Mesodermal cell (in vitro differentiated cells): ENCODE measurements around the gene SYT13.

Source experiments
- H3K27ac ChIP-seq: 2 replicates; pipeline ENCODE4 v1.7.0; 2013; ENCODE audit warnings: mild to moderate bottlenecking, low read depth, low read length, moderate library complexity; ENCODE audit not compliant: severe bottlenecking
- H3K36me3 ChIP-seq: 2 replicates; pipeline ENCODE4 v1.7.1; 2013; ENCODE audit warnings: mild to moderate bottlenecking, low read length, moderate library complexity; ENCODE audit not compliant: control insufficient read depth, insufficient read depth
- H3K4me1 ChIP-seq: one replicate; pipeline ENCODE4 v1.7.1; 2013; ENCODE audit warnings: mild to moderate bottlenecking, low read length; ENCODE audit not compliant: insufficient read depth, control insufficient read depth, poor library complexity, severe bottlenecking
- H3K4me3 ChIP-seq: 2 replicates; pipeline ENCODE4 v1.7.0; 2013; ENCODE audit warnings: low read length, control low read depth, mild to moderate bottlenecking; ENCODE audit not compliant: insufficient read depth, poor library complexity, severe bottlenecking; ENCODE audit errors: extremely low read depth
- H3K9me3 ChIP-seq: 2 replicates; pipeline ENCODE4 v1.7.1; 2013; ENCODE audit warnings: mild to moderate bottlenecking, low read length, moderate library complexity; ENCODE audit not compliant: control insufficient read depth
- WGBS, 2 experiments: methylation state at CpG; one replicate each; pipeline ENCODE4 v1.1.5; 2013; ENCODE audit warnings: missing lambda C conversion rate in 2 of 2; ENCODE audit not compliant: insufficient coverage in 2 of 2; 5-methylcytosine and 5-hydroxymethylcytosine counted together

Gene SYT13

GRCh38 chr11:45273509-45273908 is 12.6 kb downstream of the SYT13 start:
- peaks cover 2% of the 10 kb centered on the region for H3K4me1 ChIP-seq
- 60 to 71% methylated on average over 1 of the region's 6 CpGs for WGBS, 2 experiments
- no peak overlapping the region for H3K4me3 ChIP-seq
- H3K36me3 ChIP-seq: no peaks in the 10 kb centered on the region
- no peak overlapping the region for H3K27ac ChIP-seq
- no peaks in the 10 kb centered on the region for H3K9me3 ChIP-seq

GRCh38 chr11:45272701-45273100 is 13.4 kb downstream of the SYT13 start:
- Histone ChIP-seq H3K4me1 (peaks cover 2% of the 10 kb centered on the region), H3K27ac (no peak overlapping the region), H3K9me3 (no peaks in the 10 kb centered on the region), H3K36me3 (no peaks in the 10 kb centered on the region), H3K4me3 (no peak overlapping the region)
- WGBS, 2 experiments: 96% methylated on average over 2 of the region's 2 CpGs; no CpG with 5 or more reads in 1 of the 2 experiments

GRCh38 chr11:45270946-45271716 is 15.0 kb downstream of the SYT13 start:
- Histone ChIP-seq H3K4me1 (peaks cover 2% of the 10 kb centered on the region), H3K9me3 (no peaks in the 10 kb centered on the region), H3K4me3 (no peak overlapping the region), H3K36me3 (no peaks in the 10 kb centered on the region), H3K27ac (no peak overlapping the region)
- whole genome bisulfite sequencing, 2 experiments: 76 to 100% methylated on average over 1 to 4 of the region's 4 CpGs

DNA sequence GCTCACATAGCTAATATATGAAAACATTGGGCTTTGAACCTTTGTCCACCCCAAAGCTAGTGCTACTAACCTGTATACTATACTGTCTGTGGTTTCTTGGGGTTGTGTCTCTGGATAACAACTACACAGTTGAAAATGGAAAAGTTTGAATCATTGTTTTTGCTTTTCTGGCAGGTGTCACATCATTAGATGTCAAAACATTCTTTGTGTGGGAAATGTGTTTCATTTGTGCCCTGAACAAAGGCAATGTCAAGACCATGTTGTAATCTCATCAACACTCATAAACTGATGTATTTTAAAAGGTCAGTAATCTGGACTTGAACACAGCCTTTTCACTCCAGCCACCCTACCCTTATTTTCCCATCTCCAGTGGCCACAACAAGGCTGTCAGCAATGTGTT is 16.5 kb downstream of the SYT13 start:
- Histone ChIP-seq H3K9me3 (no peaks in the 10 kb centered on the region), H3K4me3 (no peak overlapping the region), H3K27ac (no peak overlapping the region), H3K36me3 (no peaks in the 10 kb centered on the region), H3K4me1 (peaks cover 6% of the 10 kb centered on the region)

DNA sequence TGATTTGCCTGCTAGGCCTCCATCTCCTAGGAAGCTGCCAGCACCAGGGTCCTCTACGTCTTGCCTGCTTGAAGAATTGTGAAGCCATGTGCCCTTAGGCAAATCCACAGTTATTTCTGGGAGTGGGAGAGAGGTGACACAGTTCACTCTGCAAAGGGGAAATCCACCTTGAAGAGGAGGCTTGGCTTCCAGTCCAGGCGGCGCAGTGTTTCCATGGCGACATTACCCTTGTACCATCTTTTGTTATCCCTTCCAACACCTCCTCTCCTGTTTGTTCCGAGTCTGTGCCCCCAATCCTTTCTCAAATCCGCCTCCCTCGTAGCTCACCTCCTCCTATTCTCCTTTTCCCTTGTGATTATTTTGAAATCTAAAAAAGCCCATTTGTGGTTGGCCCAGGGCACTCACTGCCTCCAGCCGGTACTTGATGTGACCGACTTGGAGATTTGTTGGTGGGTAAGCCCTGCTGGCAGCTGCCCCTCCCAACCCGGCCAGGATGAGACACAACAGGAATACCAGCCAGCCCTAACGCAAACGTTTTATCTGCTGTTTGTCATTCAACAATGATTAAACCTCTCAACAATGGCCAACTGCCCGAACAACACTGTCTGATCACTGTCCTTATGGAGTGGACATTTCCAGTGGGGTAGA is 18.4 kb downstream of the SYT13 start:
- H3K36me3 ChIP-seq: no peaks in the 10 kb centered on the region
- no peak overlapping the region for H3K4me3 ChIP-seq
- no peaks in the 10 kb centered on the region for H3K9me3 ChIP-seq
- H3K4me1 ChIP-seq: peaks cover 6% of the 10 kb centered on the region
- no peak overlapping the region for H3K27ac ChIP-seq
- WGBS, 2 experiments: 84 to 87% methylated on average over 9 to 10 of the region's 13 CpGs

DNA sequence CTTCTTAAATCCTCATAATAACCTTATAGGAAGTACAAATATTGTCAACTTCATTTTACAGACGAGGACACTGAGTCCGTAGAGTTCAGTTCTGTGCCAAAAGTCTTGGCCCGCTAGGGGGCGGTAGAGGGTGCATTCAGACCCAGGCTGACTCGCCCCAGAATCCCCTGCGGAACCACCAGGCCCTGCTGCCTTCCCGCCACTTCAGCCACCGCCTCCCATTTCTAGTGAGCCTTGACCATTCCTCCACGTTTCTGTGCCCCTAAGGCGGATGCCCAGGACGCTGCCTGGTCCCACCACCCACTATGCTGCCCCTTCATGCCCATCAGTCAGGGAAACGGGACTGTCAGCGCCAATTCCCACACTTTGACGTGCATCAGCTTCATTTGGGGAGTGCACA is 19.1 kb downstream of the SYT13 start:
- no peak overlapping the region for H3K4me3 ChIP-seq
- 68 to 79% methylated on average over 10 to 13 of the region's 14 CpGs for WGBS, 2 experiments
- H3K27ac ChIP-seq: no peak overlapping the region
- H3K9me3 ChIP-seq: no peaks in the 10 kb centered on the region
- H3K36me3 ChIP-seq: no peaks in the 10 kb centered on the region
- H3K4me1 ChIP-seq: peaks cover 6% of the 10 kb centered on the region

GRCh38 chr11:45266676-45267020 is 19.5 kb downstream of the SYT13 start:
- Histone ChIP-seq H3K4me1 (peaks cover 6% of the 10 kb centered on the region), H3K4me3 (no peak overlapping the region), H3K36me3 (no peaks in the 10 kb centered on the region), H3K27ac (no peak overlapping the region), H3K9me3 (no peaks in the 10 kb centered on the region)
- WGBS, 2 experiments: 90 to 100% methylated on average over 1 of the region's 1 CpG

DNA sequence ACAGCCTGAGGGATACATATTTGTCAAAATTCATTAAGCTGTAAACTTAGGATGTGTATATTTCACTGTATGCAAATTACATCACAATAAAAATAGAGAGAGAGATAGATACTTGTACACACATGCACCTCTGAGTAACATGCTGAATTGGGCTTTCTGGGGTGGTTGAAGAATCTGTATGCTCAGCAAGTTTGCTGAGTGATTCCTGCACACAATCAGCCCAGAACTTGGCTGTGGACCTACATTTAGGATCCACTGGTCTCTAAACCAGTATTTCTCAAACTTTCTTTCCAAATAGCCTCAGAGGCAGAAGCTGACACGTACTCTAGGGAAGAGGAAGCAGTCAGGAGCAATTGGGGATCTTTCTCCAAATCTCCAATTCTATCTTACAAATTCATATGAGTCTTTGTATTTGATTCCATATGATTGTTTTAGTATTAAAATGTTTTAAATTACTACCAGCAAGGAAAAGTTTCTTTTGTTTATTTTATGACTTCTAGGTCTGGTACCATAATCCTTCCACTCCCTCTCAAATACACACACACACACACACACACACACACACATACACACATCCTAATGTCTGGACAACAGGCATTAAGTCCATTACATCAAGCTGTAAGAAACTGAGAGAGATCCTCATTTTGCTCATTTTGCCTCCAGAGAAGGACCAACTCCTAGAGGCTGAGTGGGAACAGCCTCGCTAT is 20.0 kb downstream of the SYT13 start:
- no peaks in the 10 kb centered on the region for H3K36me3 ChIP-seq
- H3K4me1 ChIP-seq: peaks cover 6% of the 10 kb centered on the region
- no peak overlapping the region for H3K4me3 ChIP-seq
- no peak overlapping the region for H3K27ac ChIP-seq
- H3K9me3 ChIP-seq: no peaks in the 10 kb centered on the region
- WGBS, 2 experiments: 83% methylated on average over 1 of the region's 2 CpGs; no CpG with 5 or more reads in 1 of the 2 experiments

- 91 to 92% methylated on average over 8 to 9 of the region's 11 CpGs for WGBS, 2 experiments
- H3K9me3 ChIP-seq: no peaks in the 10 kb centered on the region
- H3K36me3 ChIP-seq: no peaks in the 10 kb centered on the region
- no peak overlapping the region for H3K27ac ChIP-seq
- H3K4me1 ChIP-seq: peaks cover 5% of the 10 kb centered on the region
- H3K4me3 ChIP-seq: no peak overlapping the region
Measured at GRCh38 chr11:45264839-45265515, 21.2 kb downstream of the SYT13 start.

- Histone ChIP-seq H3K9me3 (no peaks in the 10 kb centered on the region), H3K4me1 (peaks cover 12% of the 10 kb centered on the region), H3K27ac (no peak overlapping the region), H3K36me3 (no peaks in the 10 kb centered on the region), H3K4me3 (no peak overlapping the region)
- WGBS, 2 experiments: 89 to 100% methylated on average over 2 to 3 of the region's 3 CpGs
Measured at GRCh38 chr11:45263773-45264172, 22.4 kb downstream of the SYT13 start.
